PC-3 (cell line): ENCODE results near the gene STK38L. TPM values are rescaled to one million over a fixed set of nuclear protein-coding genes. Genes with fewer than 3 reads are reported as not detected.

Source experiments
- ATAC-seq: fragments of 200-7000 bp; cut with Tn5 transposase; 2 replicates; pipeline ENCODE4 v1.9.1; 2020; ENCODE audit warnings: mild to moderate bottlenecking, moderate library complexity
- BruUV-seq: library from RNA; stranded (reverse); fragments of 400-500 nt; replicated peaks from 2 replicates; lab custom pipeline; 2021; lab: Mats Ljungman, UMichigan
- CTCF ChIA-PET: fragments of 300-600 bp; sonication (Branson Sonifier 250); formaldehyde crosslinking; loops from one replicate; lab custom pipeline; 2022; ENCODE audit warnings: antibody characterized with exemption; lab: Charles Lee
- POLR2A ChIA-PET: fragments of 300-600 bp; sonication (Branson Sonifier 250); formaldehyde crosslinking; loops from one replicate; lab custom pipeline; 2022; ENCODE audit warnings: antibody characterized with exemption; ENCODE audit not compliant: unreplicated experiment; lab: Charles Lee
- DNase-seq: peaks from one replicate; pipeline ENCODE4 v3.0.0-alpha.2; 2015
- H2AFZ ChIP-seq: fragments of 300-600 bp; sonication (generic); 2 replicates; pipeline ENCODE4 v1.6.0; 2016; ENCODE audit warnings: antibody characterized with exemption, low read length
- H3F3A ChIP-seq: fragments of 300-600 bp; sonication (generic); one replicate; pipeline ENCODE4 v1.6.0; 2017; ENCODE audit warnings: antibody characterized with exemption, low read length, control low read depth, mild to moderate bottlenecking; ENCODE audit not compliant: unreplicated experiment
- H3K27ac ChIP-seq: fragments of 300-600 bp; sonication (generic); 2 replicates; pipeline ENCODE4 v1.5.1; 2016; ENCODE audit warnings: mild to moderate bottlenecking, low read length
- H3K27me3 ChIP-seq: fragments of 300-600 bp; sonication (generic); 2 replicates; pipeline ENCODE4 v1.6.1; 2016; ENCODE audit warnings: low read length, mixed read lengths
- H3K36me3 ChIP-seq: fragments of 300-600 bp; sonication (generic); 2 replicates; pipeline ENCODE4 v1.6.1; 2016; ENCODE audit warnings: low read depth, mixed run types, low read length, mixed read lengths
- H3K4me1 ChIP-seq: fragments of 300-600 bp; sonication (generic); 2 replicates; pipeline ENCODE4 v1.5.1; 2016; ENCODE audit warnings: low read length; ENCODE audit not compliant: insufficient read depth
- H3K4me2 ChIP-seq: fragments of 300-600 bp; sonication (generic); 2 replicates; pipeline ENCODE4 v1.6.0; 2016; ENCODE audit warnings: low read length
- H3K4me3 ChIP-seq: fragments of 300-600 bp; sonication (generic); 2 replicates; pipeline ENCODE4 v1.5.1; 2016; ENCODE audit warnings: mild to moderate bottlenecking, low read length, mixed read lengths
- H3K79me2 ChIP-seq: fragments of 300-600 bp; sonication (generic); 2 replicates; pipeline ENCODE4 v1.6.1; 2017; ENCODE audit warnings: low read length, mixed read lengths
- H3K9ac ChIP-seq: fragments of 300-600 bp; sonication (generic); 2 replicates; pipeline ENCODE4 v1.6.0; 2016; ENCODE audit warnings: mild to moderate bottlenecking, low read length
- H3K9me2 ChIP-seq: fragments of 300-600 bp; sonication (generic); replicated peaks from 2 replicates; pipeline ENCODE4 v1.6.1; 2016; ENCODE audit warnings: mixed run types, low read length, mixed read lengths
- H3K9me3 ChIP-seq: fragments of 300-600 bp; sonication (generic); 2 replicates; pipeline ENCODE4 v1.6.1; 2016; ENCODE audit warnings: low read length, mixed read lengths
- H4K20me1 ChIP-seq: fragments of 300-600 bp; sonication (generic); 2 replicates; pipeline ENCODE4 v1.6.1; 2016; ENCODE audit warnings: low read length, mixed read lengths
- EZH2 ChIP-seq: fragments of 300-600 bp; sonication (generic); IDR thresholded peaks from one replicate; pipeline ENCODE4 v1.6.1; 2017; ENCODE audit warnings: antibody characterized with exemption, mild to moderate bottlenecking, low read length; ENCODE audit not compliant: unreplicated experiment
- EZH2phosphoT487 ChIP-seq: fragments of 300-600 bp; sonication (generic); IDR thresholded peaks from 2 replicates; pipeline ENCODE4 v1.6.1; 2018; ENCODE audit warnings: mild to moderate bottlenecking, antibody characterized with exemption, low read length, borderline replicate concordance
- intact Hi-C: fragments of 100-400 bp; cut with micrococcal nuclease; formaldehyde crosslinking; loops from 2 replicates; pipeline ENCODE4 v1.9.0; 2023
- total RNA-seq: library from RNA; depleted of rRNA; stranded (reverse); fragments of >200 nt; gene quantifications from 2 replicates; pipeline ENCODE4 v1.2.3, GENCODE V29; 2014
- TF ChIP-seq, protein P1 (sequence below): fragments of 300-600 bp; sonication (generic); conservative IDR thresholded peaks from 2 replicates; pipeline ENCODE4 v1.5.1; 2017; ENCODE audit warnings: antibody characterized with exemption, low read depth, mild to moderate bottlenecking, low read length

Gene STK38L
- total RNA-seq, 1 experiment from 2014 or later: 32.3 TPM

DNA sequence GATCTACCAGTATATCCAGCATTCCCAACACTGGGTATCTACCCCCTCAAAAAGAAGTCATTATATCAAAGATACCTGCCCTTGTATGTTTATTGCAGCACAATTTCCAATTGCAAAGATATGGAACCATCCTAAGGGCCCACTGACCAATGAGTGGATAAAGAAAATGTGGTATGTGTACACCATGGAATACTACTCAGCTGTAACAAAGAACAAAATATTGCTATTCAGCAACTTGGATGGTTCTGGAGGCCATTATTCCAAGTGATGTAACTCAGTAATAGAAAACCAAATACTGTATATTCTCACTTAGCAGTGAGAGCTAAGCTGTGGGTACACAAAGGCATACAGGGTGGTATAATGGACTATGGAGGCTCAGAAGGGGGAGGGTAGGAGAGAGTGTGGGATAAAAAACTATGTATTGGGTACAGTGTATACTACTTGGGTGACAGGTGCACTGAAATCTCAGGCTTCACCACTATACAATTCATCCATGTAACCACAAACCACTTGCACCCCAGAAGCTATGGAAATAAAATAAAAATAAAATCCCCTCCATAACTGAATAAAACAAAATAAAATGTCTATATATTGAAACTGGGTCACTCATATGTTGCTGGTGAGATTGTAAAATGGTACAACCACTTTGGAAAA, 34.7 kb upstream of the STK38L start:
- no peak overlapping the region for H3K27ac ChIP-seq
- no TSS peak for BruUV-seq
- H3K9ac ChIP-seq: no peak overlapping the region
- ATAC-seq: no peak
- no peak for DNase-seq
- no peak overlapping the region for H2AFZ ChIP-seq
- H3K4me1 ChIP-seq: no peaks in the 10 kb centered on the region
- intact Hi-C loops: no loop called here
- no peak overlapping the region for H3K4me2 ChIP-seq
- no peaks in the 10 kb centered on the region for H3K79me2 ChIP-seq
- TF ChIP-seq, protein P1, sequence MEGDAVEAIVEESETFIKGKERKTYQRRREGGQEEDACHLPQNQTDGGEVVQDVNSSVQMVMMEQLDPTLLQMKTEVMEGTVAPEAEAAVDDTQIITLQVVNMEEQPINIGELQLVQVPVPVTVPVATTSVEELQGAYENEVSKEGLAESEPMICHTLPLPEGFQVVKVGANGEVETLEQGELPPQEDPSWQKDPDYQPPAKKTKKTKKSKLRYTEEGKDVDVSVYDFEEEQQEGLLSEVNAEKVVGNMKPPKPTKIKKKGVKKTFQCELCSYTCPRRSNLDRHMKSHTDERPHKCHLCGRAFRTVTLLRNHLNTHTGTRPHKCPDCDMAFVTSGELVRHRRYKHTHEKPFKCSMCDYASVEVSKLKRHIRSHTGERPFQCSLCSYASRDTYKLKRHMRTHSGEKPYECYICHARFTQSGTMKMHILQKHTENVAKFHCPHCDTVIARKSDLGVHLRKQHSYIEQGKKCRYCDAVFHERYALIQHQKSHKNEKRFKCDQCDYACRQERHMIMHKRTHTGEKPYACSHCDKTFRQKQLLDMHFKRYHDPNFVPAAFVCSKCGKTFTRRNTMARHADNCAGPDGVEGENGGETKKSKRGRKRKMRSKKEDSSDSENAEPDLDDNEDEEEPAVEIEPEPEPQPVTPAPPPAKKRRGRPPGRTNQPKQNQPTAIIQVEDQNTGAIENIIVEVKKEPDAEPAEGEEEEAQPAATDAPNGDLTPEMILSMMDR: no peak
- TF ChIP-seq EZH2: no peak
- TF ChIP-seq EZH2phosphoT487: no peak
- H3F3A ChIP-seq: no peaks in the 10 kb centered on the region
- no peaks in the 10 kb centered on the region for H3K9me2 ChIP-seq
- no peaks in the 10 kb centered on the region for H3K36me3 ChIP-seq
- H3K9me3 ChIP-seq: no peaks in the 10 kb centered on the region
- no peak overlapping the region for H3K4me3 ChIP-seq
- H4K20me1 ChIP-seq: no peaks in the 10 kb centered on the region
- H3K27me3 ChIP-seq: no peaks in the 10 kb centered on the region
- POLR2A ChIA-PET: no interaction called here
- CTCF ChIA-PET: no interaction called here

DNA sequence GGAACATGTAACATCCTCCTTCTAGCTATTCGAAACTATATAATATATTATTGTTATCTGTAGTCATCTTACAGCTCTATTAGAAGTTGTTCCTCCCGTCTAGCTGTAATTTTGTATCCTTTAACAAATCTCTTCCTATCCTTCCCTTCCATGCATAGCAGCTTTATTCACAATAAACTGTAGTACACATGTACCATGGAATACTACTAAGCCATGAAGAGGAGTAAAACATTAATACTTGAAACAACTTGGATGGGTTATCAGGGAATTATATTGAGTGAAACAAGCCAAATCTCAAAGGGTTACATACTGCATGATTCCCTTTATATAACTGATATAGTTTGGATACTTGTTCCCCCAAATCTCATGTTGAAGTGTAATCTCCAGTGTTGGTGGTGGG, 33.9 kb upstream of the STK38L start:
- TF ChIP-seq, protein P1: no peak
- TF ChIP-seq EZH2phosphoT487 (no peak), EZH2 (no peak)
- H4K20me1 ChIP-seq: no peaks in the 10 kb centered on the region
- H3K9ac ChIP-seq: no peak overlapping the region
- ChIA-PET POLR2A (no interaction called here), CTCF (no interaction called here)
- DNase-seq (no peak), ATAC-seq (no peak)
- H3F3A ChIP-seq: no peaks in the 10 kb centered on the region
- H3K4me2 ChIP-seq: no peak overlapping the region
- no peaks in the 10 kb centered on the region for H3K9me2 ChIP-seq
- no peaks in the 10 kb centered on the region for H3K27me3 ChIP-seq
- H3K9me3 ChIP-seq: no peaks in the 10 kb centered on the region
- BruUV-seq: no TSS peak
- no peaks in the 10 kb centered on the region for H3K36me3 ChIP-seq
- H3K79me2 ChIP-seq: no peaks in the 10 kb centered on the region
- H3K27ac ChIP-seq: no peak overlapping the region
- no peak overlapping the region for H3K4me3 ChIP-seq
- no peaks in the 10 kb centered on the region for H3K4me1 ChIP-seq
- intact Hi-C loops: no loop called here
- no peak overlapping the region for H2AFZ ChIP-seq

DNA sequence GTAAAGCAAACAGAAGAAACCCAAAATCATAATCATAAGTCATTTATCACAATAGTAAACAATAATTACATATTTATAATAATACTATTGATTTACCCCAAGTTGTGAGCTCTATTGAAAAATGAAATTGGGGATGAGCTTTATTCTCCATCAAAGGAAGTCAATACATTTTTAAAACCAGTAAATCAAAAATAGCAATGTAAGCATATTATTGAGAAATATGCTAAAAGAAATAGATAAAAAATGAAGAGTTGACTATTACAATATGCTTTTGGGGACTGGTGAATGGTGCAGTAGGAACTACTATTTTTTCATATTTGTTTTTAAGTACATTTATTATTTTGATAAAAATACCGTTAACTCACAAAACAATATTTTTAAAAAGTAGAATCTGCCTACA, 31.2 kb upstream of the STK38L start:
- Histone ChIP-seq H3K27me3 (no peaks in the 10 kb centered on the region), H3F3A (no peaks in the 10 kb centered on the region), H3K4me2 (no peak overlapping the region), H3K79me2 (no peaks in the 10 kb centered on the region), H3K4me3 (no peak overlapping the region), H4K20me1 (no peaks in the 10 kb centered on the region), H3K27ac (no peak overlapping the region), H2AFZ (no peak overlapping the region), H3K9me2 (no peaks in the 10 kb centered on the region), H3K9ac (no peak overlapping the region), H3K4me1 (no peaks in the 10 kb centered on the region), H3K9me3 (no peaks in the 10 kb centered on the region), H3K36me3 (no peaks in the 10 kb centered on the region)
- ChIA-PET POLR2A (interaction anchor here (0.6 kb wide), 1 partner anchor 87 kb away, joined by 3 read pairs; no protein-coding TSS in a partner anchor), CTCF (no interaction called here)
- no peak for ATAC-seq
- no peak for TF ChIP-seq EZH2
- TF ChIP-seq, protein P1: no peak
- TF ChIP-seq EZH2phosphoT487: no peak
- DNase-seq: no peak
- no TSS peak for BruUV-seq
- intact Hi-C loops: no loop called here
